Dendritic cell treated with granulocyte-macrophage colony-stimulating factor and Interleukin-4, amounts not matched to agents 40 ng/mL and 50 ng/mL, for 4 days (primary cell): ENCODE results near the gene RASGRF1.

Experiments used
- H3K27ac Mint-ChIP-seq: one replicate; pipeline ENCODE4 v1.8.0; 2022; ENCODE audit warnings: mild to moderate bottlenecking, mixed read lengths
- H3K27me3 Mint-ChIP-seq: one replicate; pipeline ENCODE4 v1.8.0; 2022; ENCODE audit warnings: mild to moderate bottlenecking, mixed read lengths
- H3K36me3 Mint-ChIP-seq: one replicate; pipeline ENCODE4 v1.8.0; 2022; ENCODE audit warnings: low read depth, mixed read lengths
- H3K4me1 Mint-ChIP-seq: one replicate; pipeline ENCODE4 v1.8.0; 2022; ENCODE audit warnings: low read depth, mixed read lengths
- H3K4me3 Mint-ChIP-seq: one replicate; pipeline ENCODE4 v1.8.0; 2022; ENCODE audit warnings: mild to moderate bottlenecking, moderate library complexity, mixed read lengths
- H3K9me3 Mint-ChIP-seq: one replicate; pipeline ENCODE4 v1.8.0; 2022; ENCODE audit warnings: mixed read lengths
- intact Hi-C: fragments of 100-400 bp; cut with micrococcal nuclease; formaldehyde crosslinking; loops from one replicate; pipeline ENCODE4 v1.15.0; 2022

The RASGRF1 gene

GRCh38 chr15:79050341-79050740 is 40.2 kb downstream of the RASGRF1 start:
- no peaks in the 10 kb centered on the region for H3K4me1 Mint-ChIP-seq
- H3K36me3 Mint-ChIP-seq = no peaks in the 10 kb centered on the region
- peaks cover 10% of the 10 kb centered on the region for H3K27me3 Mint-ChIP-seq
- H3K4me3 Mint-ChIP-seq = no peak overlapping the region
- no peaks in the 10 kb centered on the region for H3K9me3 Mint-ChIP-seq
- intact Hi-C loops = no loop called here
- no peak overlapping the region for H3K27ac Mint-ChIP-seq

- Mint-ChIP-seq H3K27me3 (peaks cover 10% of the 10 kb centered on the region), H3K9me3 (no peaks in the 10 kb centered on the region), H3K27ac (no peak overlapping the region), H3K36me3 (no peaks in the 10 kb centered on the region), H3K4me1 (no peaks in the 10 kb centered on the region), H3K4me3 (no peak overlapping the region)
- intact Hi-C loops = no loop called here
These were observed 41.2 kb downstream of the RASGRF1 start for GRCh38 chr15:79049416-79049815.

- H3K36me3 Mint-ChIP-seq = no peaks in the 10 kb centered on the region
- no peak overlapping the region for H3K27ac Mint-ChIP-seq
- H3K4me3 Mint-ChIP-seq = no peak overlapping the region
- peaks cover 7% of the 10 kb centered on the region for H3K9me3 Mint-ChIP-seq
- no peaks in the 10 kb centered on the region for H3K4me1 Mint-ChIP-seq
- intact Hi-C loops = no loop called here
- H3K27me3 Mint-ChIP-seq = peaks cover 20% of the 10 kb centered on the region
These were observed 42.7 kb downstream of the RASGRF1 start for GRCh38 chr15:79047676-79048439.

GRCh38 chr15:79046691-79047404 is 43.7 kb downstream of the RASGRF1 start:
- Mint-ChIP-seq H3K27ac (no peak overlapping the region), H3K4me3 (no peak overlapping the region), H3K4me1 (no peaks in the 10 kb centered on the region), H3K9me3 (peaks cover 9% of the 10 kb centered on the region), H3K27me3 (peaks cover 19% of the 10 kb centered on the region), H3K36me3 (no peaks in the 10 kb centered on the region)
- intact Hi-C loops = no loop called here

GRCh38 chr15:79045041-79045440 is 45.5 kb downstream of the RASGRF1 start:
- intact Hi-C loops = no loop called here
- Mint-ChIP-seq H3K36me3 (no peaks in the 10 kb centered on the region), H3K4me1 (no peaks in the 10 kb centered on the region), H3K27me3 (peaks cover 21% of the 10 kb centered on the region), H3K9me3 (peaks cover 9% of the 10 kb centered on the region), H3K27ac (no peak overlapping the region), H3K4me3 (no peak overlapping the region)

GRCh38 chr15:79042213-79042928 is 48.2 kb downstream of the RASGRF1 start:
- Mint-ChIP-seq H3K27ac (no peak overlapping the region), H3K36me3 (no peaks in the 10 kb centered on the region), H3K4me1 (no peaks in the 10 kb centered on the region), H3K27me3 (peaks cover 25% of the 10 kb centered on the region), H3K9me3 (peaks cover 9% of the 10 kb centered on the region), H3K4me3 (no peak overlapping the region)
- intact Hi-C loops = no loop called here

GRCh38 chr15:79041601-79042168 is 48.9 kb downstream of the RASGRF1 start:
- H3K27me3 Mint-ChIP-seq = peaks cover 28% of the 10 kb centered on the region
- no peak overlapping the region for H3K4me3 Mint-ChIP-seq
- intact Hi-C loops = no loop called here
- peaks cover 9% of the 10 kb centered on the region for H3K9me3 Mint-ChIP-seq
- H3K36me3 Mint-ChIP-seq = no peaks in the 10 kb centered on the region
- H3K4me1 Mint-ChIP-seq = no peaks in the 10 kb centered on the region
- no peak overlapping the region for H3K27ac Mint-ChIP-seq

GRCh38 chr15:79037848-79038247 is 52.7 kb downstream of the RASGRF1 start:
- peaks cover 2% of the 10 kb centered on the region for H3K9me3 Mint-ChIP-seq
- H3K27ac Mint-ChIP-seq = no peak overlapping the region
- peaks cover 31% of the 10 kb centered on the region for H3K27me3 Mint-ChIP-seq
- H3K36me3 Mint-ChIP-seq = no peaks in the 10 kb centered on the region
- intact Hi-C loops = no loop called here
- H3K4me3 Mint-ChIP-seq = no peak overlapping the region
- H3K4me1 Mint-ChIP-seq = peaks cover 2% of the 10 kb centered on the region

- Mint-ChIP-seq H3K36me3 (no peaks in the 10 kb centered on the region), H3K27me3 (peaks cover 31% of the 10 kb centered on the region), H3K4me3 (no peak overlapping the region), H3K27ac (no peak overlapping the region), H3K4me1 (peaks cover 5% of the 10 kb centered on the region), H3K9me3 (no peaks in the 10 kb centered on the region)
- intact Hi-C loops = no loop called here
These were observed 54.3 kb downstream of the RASGRF1 start for GRCh38 chr15:79036323-79036722.

GRCh38 chr15:79035814-79036213 is 54.8 kb downstream of the RASGRF1 start:
- Mint-ChIP-seq H3K4me3 (no peak overlapping the region), H3K9me3 (no peaks in the 10 kb centered on the region), H3K27ac (no peak overlapping the region), H3K36me3 (no peaks in the 10 kb centered on the region), H3K4me1 (peaks cover 5% of the 10 kb centered on the region), H3K27me3 (peaks cover 31% of the 10 kb centered on the region)
- intact Hi-C loops = no loop called here

GRCh38 chr15:79035111-79035601 is 55.4 kb downstream of the RASGRF1 start:
- no peak overlapping the region for H3K27ac Mint-ChIP-seq
- no peaks in the 10 kb centered on the region for H3K9me3 Mint-ChIP-seq
- H3K27me3 Mint-ChIP-seq = peaks cover 30% of the 10 kb centered on the region
- H3K36me3 Mint-ChIP-seq = no peaks in the 10 kb centered on the region
- peaks cover 5% of the 10 kb centered on the region for H3K4me1 Mint-ChIP-seq
- intact Hi-C loops = no loop called here
- H3K4me3 Mint-ChIP-seq = no peak overlapping the region

GRCh38 chr15:79034284-79034683 is 56.3 kb downstream of the RASGRF1 start:
- Mint-ChIP-seq H3K9me3 (no peaks in the 10 kb centered on the region), H3K27me3 (peaks cover 27% of the 10 kb centered on the region), H3K27ac (no peak overlapping the region), H3K4me1 (peaks cover 5% of the 10 kb centered on the region), H3K36me3 (no peaks in the 10 kb centered on the region), H3K4me3 (no peak overlapping the region)
- intact Hi-C loops = no loop called here

GRCh38 chr15:79032656-79033055 is 57.9 kb downstream of the RASGRF1 start:
- H3K27me3 Mint-ChIP-seq = peaks cover 28% of the 10 kb centered on the region
- intact Hi-C loops = no loop called here

GRCh38 chr15:79031821-79032220 is 58.8 kb downstream of the RASGRF1 start:
- Mint-ChIP-seq H3K9me3 (no peaks in the 10 kb centered on the region), H3K27ac (no peak overlapping the region), H3K36me3 (no peaks in the 10 kb centered on the region), H3K4me1 (peaks cover 5% of the 10 kb centered on the region), H3K4me3 (no peak overlapping the region), H3K27me3 (peaks cover 24% of the 10 kb centered on the region)
- intact Hi-C loops = no loop called here

More at GRCh38 chr15:79032656-79033055, 57.9 kb downstream of the RASGRF1 start:
- H3K4me1 Mint-ChIP-seq = peaks cover 5% of the 10 kb centered on the region
- no peaks in the 10 kb centered on the region for H3K9me3 Mint-ChIP-seq
- H3K4me3 Mint-ChIP-seq = no peak overlapping the region
- H3K27ac Mint-ChIP-seq = no peak overlapping the region
- no peaks in the 10 kb centered on the region for H3K36me3 Mint-ChIP-seq
